K562 (cell line): ENCODE data around the gene TRNP1. TPM values are rescaled to one million over a fixed set of nuclear protein-coding genes. Genes with fewer than 3 reads are reported as not detected.

Source experiments
- ADNP ChIP-seq: fragments of 200-800 bp; sonication (Bioruptor generic); IDR thresholded peaks from 2 replicates; pipeline ENCODE4 v1.6.1; 2016; ENCODE audit warnings: missing genetic modification characterization, missing compliant biosample characterization
- C11orf30 ChIP-seq: fragments of 450-650 bp; IDR thresholded peaks from 2 replicates; pipeline ENCODE4 v1.6.1; 2016; ENCODE audit warnings: low read depth, mild to moderate bottlenecking
- E4F1 ChIP-seq: fragments of 250-450 bp; sonication (Bioruptor Pico); IDR thresholded peaks from 2 replicates; pipeline ENCODE4 v1.5.0; 2021; ENCODE audit warnings: mild to moderate bottlenecking, borderline replicate concordance
- ETS2 ChIP-seq: IDR thresholded peaks from 2 replicates; pipeline ENCODE4 v1.6.1; 2016; ENCODE audit warnings: borderline replicate concordance, missing genetic modification characterization, mild to moderate bottlenecking, moderate library complexity, missing compliant biosample characterization; ENCODE audit not compliant: poor library complexity, severe bottlenecking
- FIP1L1 ChIP-seq: fragments of 200-400 bp; formaldehyde crosslinking; IDR thresholded peaks from 2 replicates; pipeline ENCODE4 v1.6.1; 2018; ENCODE audit warnings: mild to moderate bottlenecking, low read depth, low read length; ENCODE audit not compliant: poor library complexity, severe bottlenecking
- HMGXB4 ChIP-seq: sonication (generic); formaldehyde crosslinking; IDR thresholded peaks from 2 replicates; pipeline ENCODE4 v1.8.1; 2023; ENCODE audit warnings: mild to moderate bottlenecking, missing genetic modification reagents
- POLR2H ChIP-seq: IDR thresholded peaks from 2 replicates; pipeline ENCODE4 v1.6.1; 2016; ENCODE audit warnings: missing genetic modification characterization, low read depth, mild to moderate bottlenecking, control low read depth, missing compliant biosample characterization, moderate library complexity
- SREBF2 ChIP-seq: sonication (generic); formaldehyde crosslinking; IDR thresholded peaks from 2 replicates; pipeline ENCODE4 v1.4.0; 2020; ENCODE audit warnings: mild to moderate bottlenecking, missing genetic modification reagents
- THRB ChIP-seq: fragments of 450-650 bp; formaldehyde crosslinking; conservative IDR thresholded peaks from 2 replicates; pipeline ENCODE4 v1.4.0; 2022; ENCODE audit warnings: mild to moderate bottlenecking, missing genetic modification characterization
- ZNF561 ChIP-seq: fragments of 450-650 bp; formaldehyde crosslinking; conservative IDR thresholded peaks from 2 replicates; pipeline ENCODE4 v1.4.0; 2020; ENCODE audit warnings: mild to moderate bottlenecking, moderate library complexity
- polyA plus RNA-seq, 8 experiments: library from polyadenylated mRNA; depleted of rRNA in 4 of 8; stranded (reverse) in 5 of 8; unstranded in 3 of 8; fragments of >200 nt; fragmentation: Nextera tagmentation in 2 of 8; fragmentation: Illumina TruSeq in 1 of 8; extraction: Ambion mirVana in 2 of 8; extraction: Trizol in 1 of 8; gene quantifications; 2 replicates each; pipeline versions ENCODE4 v1.2.1 to v1.2.3, GENCODE V29; 2011 to 2014; ENCODE audit warnings: inconsistent platforms in 1 of 8, missing spikeins in 1 of 8
- total RNA-seq, 7 experiments: library from RNA; depleted of rRNA in 6 of 7; stranded (reverse); fragments of >200 nt in 6 of 7; fragmentation: Illumina TruSeq in 2 of 7; extraction: Trizol in 2 of 7; gene quantifications; 2 replicates each; pipeline versions ENCODE4 v1.2.1 to v1.2.3, GENCODE V29; 2011 to 2021; ENCODE audit warnings: low replicate concordance in 1 of 7
- TF ChIP-seq, protein P1 (sequence below): fragments of 250-450 bp; sonication (Bioruptor Pico); IDR thresholded peaks from 2 replicates; pipeline ENCODE4 v1.9.0; 2021; ENCODE audit warnings: mild to moderate bottlenecking, inconsistent platforms
- TF ChIP-seq, protein P2 (sequence below): sonication (generic); formaldehyde crosslinking; IDR thresholded peaks from 2 replicates; pipeline ENCODE4 v1.8.1; 2023; ENCODE audit warnings: mild to moderate bottlenecking, missing genetic modification reagents
- TF ChIP-seq, protein P3 (sequence below): fragments of 450-650 bp; IDR thresholded peaks from one replicate; pipeline ENCODE4 v1.6.1; 2018; ENCODE audit warnings: mild to moderate bottlenecking, moderate library complexity; ENCODE audit not compliant: partially characterized antibody
- TF ChIP-seq, protein P4 (sequence below): sonication (generic); formaldehyde crosslinking; IDR thresholded peaks from 2 replicates; pipeline ENCODE4 v1.8.0; 2022; ENCODE audit warnings: mild to moderate bottlenecking, missing genetic modification reagents

TRNP1 gene
- total and polyA plus RNA-seq, 9 of the 15 experiments (the other 6 are each of a cell fraction or from before 2014, with no cell fraction given) = 0.03 to 1.3 (median 0.95) TPM

GRCh38 chr1:26959722-26960624, 33.5 kb upstream of the TRNP1 start, which contains the start of gene KDF1 (continued):
- no peak for TF ChIP-seq THRB (CRISPR knock-in tag)
- peak; percentile 85; the same call in 1 of the 2 replicates for TF ChIP-seq HMGXB4 (CRISPR knock-in tag)
- TF ChIP-seq, protein P1, sequence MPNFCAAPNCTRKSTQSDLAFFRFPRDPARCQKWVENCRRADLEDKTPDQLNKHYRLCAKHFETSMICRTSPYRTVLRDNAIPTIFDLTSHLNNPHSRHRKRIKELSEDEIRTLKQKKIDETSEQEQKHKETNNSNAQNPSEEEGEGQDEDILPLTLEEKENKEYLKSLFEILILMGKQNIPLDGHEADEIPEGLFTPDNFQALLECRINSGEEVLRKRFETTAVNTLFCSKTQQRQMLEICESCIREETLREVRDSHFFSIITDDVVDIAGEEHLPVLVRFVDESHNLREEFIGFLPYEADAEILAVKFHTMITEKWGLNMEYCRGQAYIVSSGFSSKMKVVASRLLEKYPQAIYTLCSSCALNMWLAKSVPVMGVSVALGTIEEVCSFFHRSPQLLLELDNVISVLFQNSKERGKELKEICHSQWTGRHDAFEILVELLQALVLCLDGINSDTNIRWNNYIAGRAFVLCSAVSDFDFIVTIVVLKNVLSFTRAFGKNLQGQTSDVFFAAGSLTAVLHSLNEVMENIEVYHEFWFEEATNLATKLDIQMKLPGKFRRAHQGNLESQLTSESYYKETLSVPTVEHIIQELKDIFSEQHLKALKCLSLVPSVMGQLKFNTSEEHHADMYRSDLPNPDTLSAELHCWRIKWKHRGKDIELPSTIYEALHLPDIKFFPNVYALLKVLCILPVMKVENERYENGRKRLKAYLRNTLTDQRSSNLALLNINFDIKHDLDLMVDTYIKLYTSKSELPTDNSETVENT (CRISPR knock-in tag) = no peak
- TF ChIP-seq, protein P2, sequence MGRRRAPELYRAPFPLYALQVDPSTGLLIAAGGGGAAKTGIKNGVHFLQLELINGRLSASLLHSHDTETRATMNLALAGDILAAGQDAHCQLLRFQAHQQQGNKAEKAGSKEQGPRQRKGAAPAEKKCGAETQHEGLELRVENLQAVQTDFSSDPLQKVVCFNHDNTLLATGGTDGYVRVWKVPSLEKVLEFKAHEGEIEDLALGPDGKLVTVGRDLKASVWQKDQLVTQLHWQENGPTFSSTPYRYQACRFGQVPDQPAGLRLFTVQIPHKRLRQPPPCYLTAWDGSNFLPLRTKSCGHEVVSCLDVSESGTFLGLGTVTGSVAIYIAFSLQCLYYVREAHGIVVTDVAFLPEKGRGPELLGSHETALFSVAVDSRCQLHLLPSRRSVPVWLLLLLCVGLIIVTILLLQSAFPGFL (CRISPR knock-in tag) = no peak
- no peak for TF ChIP-seq ADNP (tag)
- TF ChIP-seq ZNF561 (CRISPR knock-in tag) = no peak
- no peak for TF ChIP-seq POLR2H (tag)
- no peak for TF ChIP-seq C11orf30
- TF ChIP-seq, protein P3, sequence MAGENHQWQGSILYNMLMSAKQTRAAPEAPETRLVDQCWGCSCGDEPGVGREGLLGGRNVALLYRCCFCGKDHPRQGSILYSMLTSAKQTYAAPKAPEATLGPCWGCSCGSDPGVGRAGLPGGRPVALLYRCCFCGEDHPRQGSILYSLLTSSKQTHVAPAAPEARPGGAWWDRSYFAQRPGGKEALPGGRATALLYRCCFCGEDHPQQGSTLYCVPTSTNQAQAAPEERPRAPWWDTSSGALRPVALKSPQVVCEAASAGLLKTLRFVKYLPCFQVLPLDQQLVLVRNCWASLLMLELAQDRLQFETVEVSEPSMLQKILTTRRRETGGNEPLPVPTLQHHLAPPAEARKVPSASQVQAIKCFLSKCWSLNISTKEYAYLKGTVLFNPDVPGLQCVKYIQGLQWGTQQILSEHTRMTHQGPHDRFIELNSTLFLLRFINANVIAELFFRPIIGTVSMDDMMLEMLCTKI = no peak
- no peak for TF ChIP-seq ETS2 (tag)
- peak; percentile 69 for TF ChIP-seq FIP1L1
- no peak for TF ChIP-seq SREBF2 (CRISPR knock-in tag)
- TF ChIP-seq, protein P4, sequence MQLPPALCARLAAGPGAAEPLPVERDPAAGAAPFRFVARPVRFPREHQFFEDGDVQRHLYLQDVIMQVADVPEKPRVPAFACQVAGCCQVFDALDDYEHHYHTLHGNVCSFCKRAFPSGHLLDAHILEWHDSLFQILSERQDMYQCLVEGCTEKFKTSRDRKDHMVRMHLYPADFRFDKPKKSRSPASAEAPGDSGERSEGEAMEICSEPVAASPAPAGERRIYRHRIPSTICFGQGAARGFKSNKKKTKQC (CRISPR knock-in tag) = peak; percentile 72
- no peak for TF ChIP-seq E4F1 (CRISPR knock-in tag)
